Retinal pigment epithelial cell (primary cell): ENCODE results near the gene TIGD2.

Experiments
- DNase-seq: peaks from one replicate; pipeline ENCODE4 v3.0.0-alpha.2; 2010; ENCODE audit warnings: low read depth
- H3K4me3 ChIP-seq: 2 replicates; pipeline ENCODE4 v1.5.1; 2011; ENCODE audit warnings: mild to moderate bottlenecking, low read length, control low read depth, moderate library complexity
- TF ChIP-seq, protein P1 (sequence below): conservative IDR thresholded peaks from 2 replicates; pipeline ENCODE4 v1.5.1; 2011; ENCODE audit warnings: low read depth, low read length, control low read depth, inconsistent platforms

TIGD2 gene

DNA sequence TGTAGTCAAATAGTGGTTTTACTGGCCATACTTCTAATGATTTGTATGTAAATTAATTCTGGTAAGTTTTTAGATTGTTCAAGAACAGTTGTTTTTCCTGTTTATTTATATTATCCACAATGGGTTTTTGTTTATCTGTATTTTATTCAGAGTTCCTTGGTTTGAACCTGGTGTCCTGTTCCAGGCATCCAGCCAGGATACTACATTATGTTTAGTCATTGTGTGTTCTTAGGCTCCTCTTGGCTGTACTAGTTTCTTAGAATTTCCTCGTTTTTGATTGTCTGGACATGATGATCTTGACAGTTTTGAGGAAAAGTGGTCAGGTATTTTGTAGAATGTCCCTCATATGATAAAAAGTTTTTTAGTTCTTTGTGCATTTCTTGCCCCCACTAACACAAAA lies 7.8 kb downstream of the TIGD2 start:
- TF ChIP-seq, protein P1, sequence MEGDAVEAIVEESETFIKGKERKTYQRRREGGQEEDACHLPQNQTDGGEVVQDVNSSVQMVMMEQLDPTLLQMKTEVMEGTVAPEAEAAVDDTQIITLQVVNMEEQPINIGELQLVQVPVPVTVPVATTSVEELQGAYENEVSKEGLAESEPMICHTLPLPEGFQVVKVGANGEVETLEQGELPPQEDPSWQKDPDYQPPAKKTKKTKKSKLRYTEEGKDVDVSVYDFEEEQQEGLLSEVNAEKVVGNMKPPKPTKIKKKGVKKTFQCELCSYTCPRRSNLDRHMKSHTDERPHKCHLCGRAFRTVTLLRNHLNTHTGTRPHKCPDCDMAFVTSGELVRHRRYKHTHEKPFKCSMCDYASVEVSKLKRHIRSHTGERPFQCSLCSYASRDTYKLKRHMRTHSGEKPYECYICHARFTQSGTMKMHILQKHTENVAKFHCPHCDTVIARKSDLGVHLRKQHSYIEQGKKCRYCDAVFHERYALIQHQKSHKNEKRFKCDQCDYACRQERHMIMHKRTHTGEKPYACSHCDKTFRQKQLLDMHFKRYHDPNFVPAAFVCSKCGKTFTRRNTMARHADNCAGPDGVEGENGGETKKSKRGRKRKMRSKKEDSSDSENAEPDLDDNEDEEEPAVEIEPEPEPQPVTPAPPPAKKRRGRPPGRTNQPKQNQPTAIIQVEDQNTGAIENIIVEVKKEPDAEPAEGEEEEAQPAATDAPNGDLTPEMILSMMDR, result no peak
- no peak for DNase-seq
- H3K4me3 ChIP-seq, result no peak overlapping the region

DNA sequence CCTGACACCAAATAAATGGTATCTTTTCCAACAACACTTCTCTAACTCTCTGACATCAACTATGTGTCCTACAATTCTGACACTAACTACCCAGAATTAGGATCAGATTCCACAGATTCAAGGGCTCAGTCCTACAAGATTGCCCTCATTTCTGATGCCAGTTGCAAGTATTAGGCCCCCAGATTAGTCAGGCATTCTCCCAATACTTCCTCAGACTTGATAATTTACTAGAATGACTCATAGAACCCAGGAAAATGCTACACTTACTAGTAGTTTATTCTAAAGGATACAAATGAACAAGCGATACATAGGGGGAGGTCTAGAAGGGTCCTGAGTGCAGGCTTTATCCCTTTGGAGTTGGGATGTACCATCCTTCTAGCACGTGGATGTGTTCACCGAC lies 8.5 kb downstream of the TIGD2 start:
- TF ChIP-seq, protein P1, result no peak
- DNase-seq, result peak; percentile 77
- no peak overlapping the region for H3K4me3 ChIP-seq

DNA sequence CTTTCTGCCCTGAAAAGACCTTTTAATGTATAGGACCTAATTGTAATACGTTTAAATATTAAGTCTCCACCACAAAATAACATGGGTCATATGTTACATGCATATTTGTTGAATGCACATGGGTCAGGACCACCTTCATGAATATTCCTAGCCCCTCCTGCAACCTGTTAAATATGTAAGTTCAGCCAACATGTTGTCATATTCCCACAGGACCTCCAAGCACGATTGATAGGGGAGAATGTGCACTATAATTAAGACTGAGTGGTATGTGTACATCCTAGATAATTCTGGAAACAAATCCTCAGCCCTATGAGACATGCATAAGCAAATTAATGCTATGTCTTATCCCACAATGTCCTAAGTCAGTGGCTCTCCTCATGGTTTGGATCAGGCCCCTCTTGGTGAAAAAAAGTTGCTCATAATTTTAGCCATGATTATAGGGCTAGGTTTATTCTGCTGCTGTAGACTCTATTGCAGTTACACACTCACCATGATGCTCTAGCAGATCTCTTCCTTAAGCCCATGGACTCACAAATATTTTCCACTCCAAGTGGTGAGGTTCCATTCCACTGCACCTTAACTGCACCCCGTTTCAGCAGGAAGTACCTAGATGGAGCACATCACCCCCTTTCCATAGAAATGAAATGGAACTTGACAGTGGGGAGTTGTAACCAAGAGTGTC lies 10.2 kb downstream of the TIGD2 start:
- TF ChIP-seq, protein P1, result no peak
- H3K4me3 ChIP-seq, result peak overlapping the region; percentile 8
- no peak for DNase-seq

DNA sequence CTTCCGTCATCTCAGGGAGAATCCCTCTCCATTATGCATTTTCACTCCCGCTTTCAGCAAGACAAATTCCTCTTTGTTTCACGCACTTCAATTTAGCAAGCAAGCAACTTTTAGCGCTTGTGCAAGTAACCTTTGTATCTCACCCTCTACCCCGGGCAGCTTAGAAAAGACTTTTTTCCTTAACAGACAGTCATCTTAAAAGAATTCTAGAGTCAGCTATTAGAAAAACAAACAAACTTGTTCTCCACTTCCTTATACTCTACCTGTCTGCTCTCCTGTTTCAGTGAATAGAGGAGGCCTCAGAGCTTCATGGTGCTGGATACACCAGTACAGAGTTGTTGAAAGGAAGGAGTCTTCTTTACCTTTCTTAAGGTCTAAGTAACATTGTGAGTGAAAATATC lies 12.1 kb downstream of the TIGD2 start:
- no peak overlapping the region for H3K4me3 ChIP-seq
- TF ChIP-seq, protein P1, result no peak
- no peak for DNase-seq

DNA sequence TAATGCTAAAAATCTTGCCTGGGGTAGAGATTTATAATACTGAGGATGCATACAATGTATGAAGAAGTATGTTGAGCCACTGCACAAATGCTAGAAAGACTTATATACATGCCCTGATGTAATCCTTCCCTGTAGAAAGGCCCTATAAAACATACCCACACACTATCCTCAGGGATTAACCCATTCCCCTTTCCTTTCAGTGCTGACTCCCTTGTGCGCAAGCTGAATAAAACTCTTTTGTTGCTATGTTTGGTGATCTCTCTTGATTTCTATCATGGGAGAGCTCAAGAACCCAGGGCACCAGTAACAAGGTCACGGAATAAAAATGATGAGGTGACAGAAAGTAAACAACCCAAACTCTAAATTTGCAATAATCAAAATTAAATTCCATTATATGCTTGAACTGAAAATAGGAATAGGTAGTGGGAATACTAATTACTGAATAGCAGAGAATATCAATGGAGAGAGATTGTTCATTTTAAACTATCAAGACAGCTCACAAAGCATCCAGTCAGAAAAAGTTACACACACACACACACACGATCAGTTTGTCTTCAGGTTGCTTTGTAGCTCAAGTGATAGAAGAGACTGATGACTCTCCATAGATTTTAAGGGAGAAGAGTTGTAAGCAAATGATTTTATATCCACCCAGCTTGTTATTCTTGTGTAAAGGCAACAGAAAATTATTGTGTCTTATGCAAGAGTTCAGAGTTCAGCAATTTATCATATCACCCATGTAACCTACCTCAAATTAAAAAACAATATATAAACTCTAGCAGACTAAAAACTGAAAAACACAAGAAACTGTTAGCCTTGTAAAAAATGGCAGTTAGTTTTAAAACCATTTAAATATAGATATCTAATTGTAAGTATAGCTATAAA lies 14.8 kb downstream of the TIGD2 start:
- TF ChIP-seq, protein P1, result no peak
- no peak for DNase-seq
- no peak overlapping the region for H3K4me3 ChIP-seq

DNA sequence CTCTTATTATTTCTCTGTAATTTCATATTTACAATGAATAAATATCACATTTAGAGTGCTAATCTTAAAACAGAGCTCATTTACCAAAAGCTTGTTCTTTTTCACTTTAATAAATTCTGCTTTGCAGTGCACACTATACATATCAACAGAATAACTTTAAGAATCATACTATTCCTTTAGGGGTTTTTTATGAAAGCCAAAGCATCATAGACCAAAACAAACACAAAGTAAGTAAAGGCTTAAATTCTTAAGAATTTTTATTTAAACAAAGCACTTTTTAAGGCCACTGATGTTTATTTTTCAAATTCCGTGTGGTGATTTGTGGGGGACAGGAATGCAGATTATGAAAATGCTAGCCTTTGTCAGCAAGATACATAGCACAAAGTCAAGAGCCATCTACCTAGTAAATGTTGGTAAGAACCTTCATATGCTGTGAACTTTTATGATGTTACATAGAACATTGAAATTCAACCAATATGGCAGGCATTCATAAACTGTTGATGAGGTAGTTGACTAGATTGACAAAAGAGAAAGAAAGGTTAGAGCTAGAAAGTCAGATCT lies 17.8 kb downstream of the TIGD2 start:
- DNase-seq, result no peak
- TF ChIP-seq, protein P1, result no peak
- no peak overlapping the region for H3K4me3 ChIP-seq
